ENCODE measurements around the gene CD3D. TPM values are rescaled to one million over a fixed set of nuclear protein-coding genes. Genes with fewer than 3 reads are reported as not detected.

The CD3D gene
- total RNA-seq, 4 donors from 2014 or later: 1.7 TPM; not detected in 3

- no peak for TF ChIP-seq POLR2A (IDR thresholded peaks at IDR 0.05)
- TF ChIP-seq CTCF (IDR thresholded peaks at IDR 0.05): no peak
- no peaks in the 10 kb centered on the region for H3K9me3 ChIP-seq
- no peak overlapping the region for H3K4me3 ChIP-seq
- no peaks in the 10 kb centered on the region for H3K36me3 ChIP-seq
- DNase-seq: no peak
- no peaks in the 10 kb centered on the region for H3K27me3 ChIP-seq
- H3K4me1 ChIP-seq: no peaks in the 10 kb centered on the region
- no peak overlapping the region for H3K27ac ChIP-seq
- intact Hi-C loops (cut with DNase I; ENCODE audit: low total_unique reads): no loop called here
Measured at GRCh38 chr11:118366287-118366686, 23.8 kb upstream of the CD3D start.

GRCh38 chr11:118364956-118365615 is 22.6 kb upstream of the CD3D start:
- Histone ChIP-seq H3K27me3 (no peaks in the 10 kb centered on the region), H3K36me3 (no peaks in the 10 kb centered on the region), H3K4me1 (no peaks in the 10 kb centered on the region), H3K4me3 (no peak overlapping the region), H3K27ac (no peak overlapping the region), H3K9me3 (no peaks in the 10 kb centered on the region)
- intact Hi-C loops (cut with DNase I; ENCODE audit: low total_unique reads): no loop called here
- DNase-seq: no peak
- TF ChIP-seq POLR2A (IDR thresholded peaks at IDR 0.05) (no peak), CTCF (IDR thresholded peaks at IDR 0.05) (no peak)

DNA sequence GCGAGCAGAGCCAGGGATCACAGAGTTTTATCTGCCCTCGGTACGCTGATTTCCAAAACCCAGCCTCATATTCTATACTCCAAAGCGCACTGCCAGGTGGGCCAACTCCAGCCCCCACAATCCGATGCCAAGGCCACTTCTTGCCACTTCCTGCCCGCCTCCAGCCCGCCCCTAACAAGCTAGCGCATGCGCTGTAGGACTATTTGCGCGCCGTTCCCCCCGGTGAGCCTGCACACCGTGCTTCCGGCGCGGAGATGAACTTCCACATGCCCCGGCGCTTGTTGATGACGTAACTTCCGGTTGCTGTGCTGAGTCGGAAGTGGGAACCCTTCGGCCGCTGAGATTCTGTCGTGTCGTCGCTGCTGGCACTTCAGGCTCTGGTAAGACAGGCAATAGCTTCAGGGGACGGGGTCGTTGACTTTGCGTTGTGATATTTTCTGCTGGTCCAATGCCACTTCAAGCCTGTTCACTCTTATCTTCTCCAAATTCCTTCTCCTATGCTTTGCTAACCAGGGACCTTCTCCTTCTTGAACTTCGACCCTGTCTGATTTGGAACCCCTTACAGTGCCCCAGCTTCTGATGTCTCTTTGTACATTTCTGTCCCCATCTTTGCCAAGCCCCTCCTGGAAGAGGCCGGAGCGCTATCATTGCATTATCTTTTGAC is 16.9 kb upstream of the CD3D start, which contains the start of gene UBE4A:
Gene UBE4A, plus strand, starts transcription at position 306 of the 664 bp plus-strand sequence. CDS start 5,481 bp downstream, outside the sequence.
- TF ChIP-seq POLR2A (IDR thresholded peaks at IDR 0.05) (peak in 1 of 2 donors; percentile 46), CTCF (IDR thresholded peaks at IDR 0.05) (peak in 1 of 4 experiments; percentile 7)
- no peaks in the 10 kb centered on the region for H3K36me3 ChIP-seq
- no peaks in the 10 kb centered on the region for H3K9me3 ChIP-seq
- intact Hi-C loops (cut with DNase I; ENCODE audit: low total_unique reads): loop anchor here (10.0 kb wide), 1 partner anchor 215 kb away; no protein-coding TSS in a partner anchor
- peak within 1 kb of the TSS; percentile 7 to 43 for H3K27ac ChIP-seq
- no peaks in the 10 kb centered on the region for H3K27me3 ChIP-seq
- peak; percentile 92 to 94 for DNase-seq
- H3K4me1 ChIP-seq: no peaks in the 10 kb centered on the region
- peak within 1 kb of the TSS; percentile 70 to 73 for H3K4me3 ChIP-seq

DNA sequence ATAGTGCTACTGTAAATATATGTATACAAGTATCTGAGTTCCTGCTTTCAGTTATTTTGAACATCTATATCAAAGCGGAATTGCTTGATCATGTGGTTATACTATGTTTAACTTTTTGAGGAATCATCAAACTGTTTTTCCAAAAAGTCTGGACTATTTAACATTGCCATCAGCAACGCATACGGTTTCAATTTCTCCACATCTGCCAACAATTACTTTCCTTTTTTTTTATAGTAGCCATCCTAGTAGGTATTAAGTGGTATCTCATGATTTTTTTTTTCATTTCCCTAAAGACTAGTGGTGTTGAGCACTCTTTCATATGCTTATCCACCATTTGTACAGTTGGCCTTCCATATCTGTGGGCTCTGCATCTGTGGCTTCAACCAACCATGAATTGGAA is 15.6 kb upstream of the CD3D start:
- Histone ChIP-seq H3K36me3 (no peaks in the 10 kb centered on the region), H3K27ac (no peak overlapping the region), H3K9me3 (no peaks in the 10 kb centered on the region), H3K4me3 (no peak overlapping the region), H3K4me1 (no peaks in the 10 kb centered on the region), H3K27me3 (no peaks in the 10 kb centered on the region)
- no peak for TF ChIP-seq CTCF (IDR thresholded peaks at IDR 0.05)
- no peak for TF ChIP-seq POLR2A (IDR thresholded peaks at IDR 0.05)
- no peak for DNase-seq
- intact Hi-C loops (cut with DNase I; ENCODE audit: low total_unique reads): loop anchor here (10.0 kb wide), 1 partner anchor 213 kb away; no protein-coding TSS in a partner anchor

- TF ChIP-seq CTCF (IDR thresholded peaks at IDR 0.05) (peak; percentile 19 to 54 (median 33)), POLR2A (IDR thresholded peaks at IDR 0.05) (no peak)
- Histone ChIP-seq H3K4me3 (no peak overlapping the region), H3K36me3 (no peaks in the 10 kb centered on the region), H3K27ac (no peak overlapping the region), H3K9me3 (no peaks in the 10 kb centered on the region), H3K27me3 (no peaks in the 10 kb centered on the region), H3K4me1 (no peaks in the 10 kb centered on the region)
- DNase-seq: no peak
- intact Hi-C loops (cut with DNase I; ENCODE audit: low total_unique reads): loop anchor here (10.0 kb wide), 1 partner anchor 208 kb away; no protein-coding TSS in a partner anchor
Measured at GRCh38 chr11:118353084-118353710, 10.7 kb upstream of the CD3D start.

All from uterus (tissue), 4 donors.